ENCODE data around the gene GPC4.

DNA sequence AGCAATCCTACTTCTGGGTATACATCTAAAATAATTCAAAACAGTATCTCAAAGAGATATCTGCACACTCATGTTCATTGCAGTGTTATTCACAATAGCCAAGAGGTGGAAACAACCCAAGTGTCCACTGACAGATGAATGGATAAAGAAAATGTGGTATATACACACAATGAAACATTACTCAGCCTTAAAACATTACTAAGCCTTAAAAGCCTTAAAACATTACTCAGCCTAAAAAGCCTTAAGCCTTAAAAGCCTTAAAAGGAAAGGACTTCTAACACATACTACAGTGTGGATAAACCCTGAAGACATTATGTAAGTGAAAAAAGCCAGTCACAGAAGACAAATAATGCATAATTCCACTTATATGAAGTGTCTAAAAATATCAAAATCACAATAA, 156.8 kb downstream of the GPC4 start:
- TF ChIP-seq, protein P1, sequence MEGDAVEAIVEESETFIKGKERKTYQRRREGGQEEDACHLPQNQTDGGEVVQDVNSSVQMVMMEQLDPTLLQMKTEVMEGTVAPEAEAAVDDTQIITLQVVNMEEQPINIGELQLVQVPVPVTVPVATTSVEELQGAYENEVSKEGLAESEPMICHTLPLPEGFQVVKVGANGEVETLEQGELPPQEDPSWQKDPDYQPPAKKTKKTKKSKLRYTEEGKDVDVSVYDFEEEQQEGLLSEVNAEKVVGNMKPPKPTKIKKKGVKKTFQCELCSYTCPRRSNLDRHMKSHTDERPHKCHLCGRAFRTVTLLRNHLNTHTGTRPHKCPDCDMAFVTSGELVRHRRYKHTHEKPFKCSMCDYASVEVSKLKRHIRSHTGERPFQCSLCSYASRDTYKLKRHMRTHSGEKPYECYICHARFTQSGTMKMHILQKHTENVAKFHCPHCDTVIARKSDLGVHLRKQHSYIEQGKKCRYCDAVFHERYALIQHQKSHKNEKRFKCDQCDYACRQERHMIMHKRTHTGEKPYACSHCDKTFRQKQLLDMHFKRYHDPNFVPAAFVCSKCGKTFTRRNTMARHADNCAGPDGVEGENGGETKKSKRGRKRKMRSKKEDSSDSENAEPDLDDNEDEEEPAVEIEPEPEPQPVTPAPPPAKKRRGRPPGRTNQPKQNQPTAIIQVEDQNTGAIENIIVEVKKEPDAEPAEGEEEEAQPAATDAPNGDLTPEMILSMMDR (conservative IDR thresholded peaks at IDR 0.05) = no peak
- TF ChIP-seq ZFX (IDR thresholded peaks at IDR 0.05) = no peak
